Effector memory CD4-positive, alpha-beta T cell (primary cell): ENCODE data around the gene ZFYVE28.
"Not testable (repeated sequence)": the region's sequence is repeated elsewhere in the genome, so short reads cannot be mapped to it uniquely, and the experiment has no call there.

ENCODE experiments used
- DNase-seq, 3 donors: peaks; one replicate each; pipeline ENCODE4 v3.0.0-alpha.2; 2020
- H3K27ac ChIP-seq: 2 replicates; pipeline ENCODE4 v1.7.0; 2013; ENCODE audit warnings: mild to moderate bottlenecking, low read length, moderate library complexity; ENCODE audit not compliant: insufficient read depth, poor library complexity, severe bottlenecking
- H3K27me3 ChIP-seq: replicated peaks from 2 replicates; pipeline ENCODE4 v1.7.0; 2013; ENCODE audit warnings: mild to moderate bottlenecking, low read length; ENCODE audit not compliant: insufficient read depth, control insufficient read depth, poor library complexity, severe bottlenecking
- H3K36me3 ChIP-seq: 2 replicates; pipeline ENCODE4 v1.7.0; 2013; ENCODE audit warnings: mild to moderate bottlenecking, low read length, moderate library complexity; ENCODE audit not compliant: control insufficient read depth, insufficient read depth
- H3K4me1 ChIP-seq: 2 replicates; pipeline ENCODE4 v1.7.0; 2013; ENCODE audit warnings: low read length, mild to moderate bottlenecking; ENCODE audit not compliant: control insufficient read depth, insufficient read depth, poor library complexity, severe bottlenecking
- H3K4me3 ChIP-seq: 2 replicates; pipeline ENCODE4 v1.7.0; 2013; ENCODE audit warnings: low read length, low read depth, mild to moderate bottlenecking; ENCODE audit not compliant: insufficient read depth, poor library complexity, severe bottlenecking
- H3K9me3 ChIP-seq: 2 replicates; pipeline ENCODE4 v1.7.0; 2013; ENCODE audit warnings: mild to moderate bottlenecking, low read length, moderate library complexity; ENCODE audit not compliant: control insufficient read depth

ZFYVE28 gene

DNA sequence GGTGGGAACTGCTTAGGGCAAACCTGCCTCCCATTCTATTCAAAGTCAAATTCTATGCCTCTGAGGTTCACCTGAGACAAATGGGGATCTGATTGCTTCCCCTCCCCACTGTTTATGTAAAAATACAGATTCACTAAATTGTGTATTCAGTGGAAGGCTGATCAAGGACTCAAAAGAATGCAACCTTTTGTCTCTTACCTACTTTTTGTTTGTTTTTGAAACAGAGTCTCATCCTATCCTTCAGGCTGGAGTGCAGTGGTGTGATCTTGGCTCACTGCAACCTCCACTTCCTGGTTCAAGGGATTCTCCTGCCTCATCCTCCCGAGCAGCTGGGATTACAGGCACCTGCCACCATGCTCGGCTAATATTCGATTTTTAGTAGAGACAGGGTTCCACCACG lies 197.1 kb downstream of the ZFYVE28 start:
- not testable (repeated sequence) for H3K4me3 ChIP-seq, H3K27me3 ChIP-seq, H3K36me3 ChIP-seq, H3K27ac ChIP-seq, H3K4me1 ChIP-seq, DNase-seq, H3K9me3 ChIP-seq

DNA sequence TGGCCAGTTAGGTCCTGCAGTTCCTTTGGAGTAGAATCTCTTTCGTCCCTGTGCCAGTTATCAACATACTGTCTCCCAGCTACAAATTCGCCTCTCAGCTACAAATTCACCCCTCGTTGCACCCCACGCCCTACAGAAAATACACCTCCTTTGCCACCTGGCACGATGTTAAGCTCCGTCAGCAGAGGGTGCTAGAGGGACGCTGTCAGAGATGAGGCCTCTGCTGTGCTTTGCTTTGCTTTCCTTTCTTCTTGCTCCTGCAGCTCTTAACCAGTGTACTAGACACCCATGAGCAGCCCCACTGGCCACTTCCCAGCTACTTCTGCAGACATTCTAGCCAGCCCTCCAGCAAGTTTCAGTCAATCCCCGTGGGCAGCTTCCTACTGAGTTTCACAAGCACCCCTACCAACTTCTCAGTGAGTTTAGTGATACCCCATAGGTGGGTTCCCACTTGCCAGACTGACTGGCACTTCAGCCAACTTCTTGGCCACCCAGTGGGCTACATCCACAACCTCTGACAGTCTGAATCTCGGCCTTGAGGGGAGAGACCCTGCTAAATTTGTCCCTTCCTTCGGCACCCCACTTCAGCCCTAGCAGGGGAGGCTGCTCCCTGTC lies 198.3 kb downstream of the ZFYVE28 start:
- no peak overlapping the region for H3K4me3 ChIP-seq
- peaks cover 5% of the 10 kb centered on the region for H3K36me3 ChIP-seq
- no peak overlapping the region for H3K27ac ChIP-seq
- peaks cover 5% of the 10 kb centered on the region for H3K4me1 ChIP-seq
- H3K27me3 ChIP-seq = no peaks in the 10 kb centered on the region
- DNase-seq = peak; percentile 55 to 67 (median 57)
- H3K9me3 ChIP-seq = no peaks in the 10 kb centered on the region
